Loucy (cell line): ENCODE results near the gene FGF14.

Experiments
- H2AFZ ChIP-seq: fragments of 200-600 bp; sonication (generic); 2 replicates; pipeline ENCODE4 v1.6.0; 2016; ENCODE audit warnings: antibody characterized with exemption, mild to moderate bottlenecking, low read length, moderate library complexity
- H3F3A ChIP-seq: fragments of 200-600 bp; 2 replicates; pipeline ENCODE4 v1.6.0; 2016; ENCODE audit warnings: antibody characterized with exemption, low read depth, mild to moderate bottlenecking
- H3K27me3 ChIP-seq: fragments of 200-600 bp; sonication (generic); 2 replicates; pipeline ENCODE4 v1.6.1; 2014; ENCODE audit warnings: low read length, mild to moderate bottlenecking; ENCODE audit not compliant: insufficient read depth, poor library complexity, severe bottlenecking
- H3K36me3 ChIP-seq: fragments of 200-600 bp; sonication (generic); 2 replicates; pipeline ENCODE4 v1.6.1; 2016; ENCODE audit warnings: low read length; ENCODE audit not compliant: insufficient read depth
- H3K4me1 ChIP-seq: fragments of 200-600 bp; sonication (generic); 2 replicates; pipeline ENCODE4 v1.5.1; 2014; ENCODE audit warnings: low read length, mild to moderate bottlenecking; ENCODE audit not compliant: insufficient read depth, poor library complexity, severe bottlenecking
- H3K4me2 ChIP-seq: fragments of 200-600 bp; sonication (generic); 2 replicates; pipeline ENCODE4 v1.6.0; 2014; ENCODE audit warnings: antibody characterized with exemption, low read length, low read depth, mild to moderate bottlenecking; ENCODE audit not compliant: poor library complexity, severe bottlenecking
- H3K4me3 ChIP-seq: fragments of 200-600 bp; sonication (generic); 2 replicates; pipeline ENCODE4 v1.5.1; 2014; ENCODE audit warnings: low read length, mild to moderate bottlenecking, mixed read lengths; ENCODE audit not compliant: poor library complexity, severe bottlenecking
- H3K79me2 ChIP-seq: fragments of 200-600 bp; sonication (generic); 2 replicates; pipeline ENCODE4 v1.6.1; 2014; ENCODE audit warnings: low read length; ENCODE audit not compliant: insufficient read depth
- H3K9ac ChIP-seq: fragments of 200-600 bp; sonication (generic); 2 replicates; pipeline ENCODE4 v1.6.0; 2014; ENCODE audit warnings: mild to moderate bottlenecking, low read depth, low read length, moderate library complexity; ENCODE audit not compliant: poor library complexity, severe bottlenecking
- H3K9me2 ChIP-seq: fragments of 200-600 bp; sonication (generic); replicated peaks from 2 replicates; pipeline ENCODE4 v1.6.1; 2016; ENCODE audit warnings: low read depth, low read length, mixed read lengths
- H3K9me3 ChIP-seq: fragments of 200-600 bp; sonication (generic); 2 replicates; pipeline ENCODE4 v1.6.1; 2014; ENCODE audit warnings: mild to moderate bottlenecking, antibody characterized with exemption, low read length, low read depth; ENCODE audit not compliant: insufficient read depth
- H4K20me1 ChIP-seq: fragments of 200-600 bp; sonication (generic); 2 replicates; pipeline ENCODE4 v1.6.0; 2014; ENCODE audit warnings: antibody characterized with exemption, low read length, mild to moderate bottlenecking; ENCODE audit not compliant: insufficient read depth, poor library complexity, severe bottlenecking
- EZH2phosphoT487 ChIP-seq: fragments of 200-600 bp; IDR thresholded peaks from 2 replicates; pipeline ENCODE4 v1.6.1; 2018; ENCODE audit warnings: antibody characterized with exemption, mild to moderate bottlenecking, moderate library complexity, borderline replicate concordance
- TF ChIP-seq, protein P1 (sequence below): fragments of 200-600 bp; sonication (generic); conservative IDR thresholded peaks from 2 replicates; pipeline ENCODE4 v1.5.1; 2014; ENCODE audit warnings: mild to moderate bottlenecking, antibody characterized with exemption, low read length

The FGF14 gene

DNA sequence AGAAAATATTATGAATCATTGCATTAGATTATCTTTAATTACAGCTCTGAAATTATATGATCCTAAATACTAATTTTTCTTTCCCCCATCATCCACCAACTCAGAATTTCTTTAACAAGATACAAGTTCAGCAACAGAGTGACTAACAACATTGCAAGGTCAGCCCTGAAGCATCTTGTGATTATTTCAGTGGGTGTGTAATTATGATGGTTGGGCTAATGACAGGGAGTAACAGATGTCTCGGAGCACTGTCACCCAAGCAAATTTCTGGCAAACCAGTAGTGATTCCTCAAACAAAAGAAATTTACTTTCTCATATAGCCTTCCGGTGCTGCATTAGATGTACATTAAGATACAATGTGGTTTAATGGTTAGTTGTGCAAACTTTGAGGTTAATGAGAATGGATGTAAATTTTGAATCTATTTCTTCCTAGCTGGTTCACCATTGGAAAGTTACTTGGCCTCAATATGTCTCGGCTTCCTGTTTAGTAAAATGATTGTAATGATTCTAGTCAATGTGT, 710.4 kb downstream of the FGF14 start:
- H3K4me1 ChIP-seq: no peaks in the 10 kb centered on the region
- H3K4me3 ChIP-seq: no peak overlapping the region
- H4K20me1 ChIP-seq: no peaks in the 10 kb centered on the region
- H3K9me2 ChIP-seq: no peaks in the 10 kb centered on the region
- no peak for TF ChIP-seq EZH2phosphoT487
- TF ChIP-seq, protein P1, sequence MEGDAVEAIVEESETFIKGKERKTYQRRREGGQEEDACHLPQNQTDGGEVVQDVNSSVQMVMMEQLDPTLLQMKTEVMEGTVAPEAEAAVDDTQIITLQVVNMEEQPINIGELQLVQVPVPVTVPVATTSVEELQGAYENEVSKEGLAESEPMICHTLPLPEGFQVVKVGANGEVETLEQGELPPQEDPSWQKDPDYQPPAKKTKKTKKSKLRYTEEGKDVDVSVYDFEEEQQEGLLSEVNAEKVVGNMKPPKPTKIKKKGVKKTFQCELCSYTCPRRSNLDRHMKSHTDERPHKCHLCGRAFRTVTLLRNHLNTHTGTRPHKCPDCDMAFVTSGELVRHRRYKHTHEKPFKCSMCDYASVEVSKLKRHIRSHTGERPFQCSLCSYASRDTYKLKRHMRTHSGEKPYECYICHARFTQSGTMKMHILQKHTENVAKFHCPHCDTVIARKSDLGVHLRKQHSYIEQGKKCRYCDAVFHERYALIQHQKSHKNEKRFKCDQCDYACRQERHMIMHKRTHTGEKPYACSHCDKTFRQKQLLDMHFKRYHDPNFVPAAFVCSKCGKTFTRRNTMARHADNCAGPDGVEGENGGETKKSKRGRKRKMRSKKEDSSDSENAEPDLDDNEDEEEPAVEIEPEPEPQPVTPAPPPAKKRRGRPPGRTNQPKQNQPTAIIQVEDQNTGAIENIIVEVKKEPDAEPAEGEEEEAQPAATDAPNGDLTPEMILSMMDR: no peak
- H3K4me2 ChIP-seq: no peak overlapping the region
- H3K9me3 ChIP-seq: no peaks in the 10 kb centered on the region
- H3F3A ChIP-seq: no peaks in the 10 kb centered on the region
- no peaks in the 10 kb centered on the region for H3K27me3 ChIP-seq
- no peaks in the 10 kb centered on the region for H3K79me2 ChIP-seq
- no peak overlapping the region for H2AFZ ChIP-seq
- no peaks in the 10 kb centered on the region for H3K36me3 ChIP-seq
- H3K9ac ChIP-seq: no peak overlapping the region

DNA sequence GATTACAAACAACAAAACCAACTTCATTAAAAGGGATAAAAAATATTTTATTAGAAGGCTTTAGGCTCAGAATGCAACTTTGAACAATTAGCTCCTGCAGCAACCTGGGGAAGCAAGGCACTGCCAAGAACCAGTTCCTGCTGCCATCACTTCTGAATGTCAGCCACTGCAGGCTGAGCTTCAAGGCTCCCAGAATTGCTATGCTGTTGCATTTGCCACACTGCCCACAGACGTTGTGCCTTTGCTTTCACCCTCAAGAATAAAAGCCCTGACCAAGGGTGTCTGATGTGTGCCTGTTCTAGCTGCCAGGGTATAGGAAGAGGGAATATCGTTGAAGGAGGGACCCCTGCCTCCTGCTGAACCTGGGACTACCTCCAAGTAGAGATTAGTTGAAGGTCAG, 711.0 kb downstream of the FGF14 start:
- no peak overlapping the region for H2AFZ ChIP-seq
- no peaks in the 10 kb centered on the region for H3K79me2 ChIP-seq
- no peaks in the 10 kb centered on the region for H3K9me3 ChIP-seq
- no peak overlapping the region for H3K4me3 ChIP-seq
- H3K27me3 ChIP-seq: no peaks in the 10 kb centered on the region
- H3K9me2 ChIP-seq: no peaks in the 10 kb centered on the region
- H3K4me2 ChIP-seq: no peak overlapping the region
- no peaks in the 10 kb centered on the region for H3K36me3 ChIP-seq
- H3F3A ChIP-seq: no peaks in the 10 kb centered on the region
- no peaks in the 10 kb centered on the region for H4K20me1 ChIP-seq
- H3K9ac ChIP-seq: no peak overlapping the region
- H3K4me1 ChIP-seq: no peaks in the 10 kb centered on the region
- TF ChIP-seq, protein P1: no peak
- no peak for TF ChIP-seq EZH2phosphoT487

DNA sequence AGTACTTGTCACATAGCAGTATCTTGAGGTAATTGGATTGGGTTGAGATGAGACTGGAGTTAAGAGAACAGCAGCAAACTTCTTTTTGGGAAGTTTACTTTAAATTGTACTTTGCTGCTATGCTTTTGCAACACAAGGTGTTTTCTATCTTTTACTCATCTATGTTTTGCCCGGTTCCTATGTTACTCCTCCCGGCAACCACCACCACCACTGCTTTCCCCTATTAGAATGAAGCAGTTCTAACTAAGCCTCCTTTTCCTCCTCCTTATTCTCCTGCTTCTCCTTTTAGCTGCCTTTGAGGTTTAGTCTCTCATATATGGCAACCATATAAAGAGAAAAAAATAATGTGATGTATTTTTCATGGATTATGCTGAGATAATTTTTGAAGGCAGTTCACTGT, 715.8 kb downstream of the FGF14 start:
- H3K4me2 ChIP-seq: no peak overlapping the region
- H3K9ac ChIP-seq: no peak overlapping the region
- H2AFZ ChIP-seq: no peak overlapping the region
- H3K27me3 ChIP-seq: no peaks in the 10 kb centered on the region
- no peaks in the 10 kb centered on the region for H4K20me1 ChIP-seq
- no peaks in the 10 kb centered on the region for H3F3A ChIP-seq
- H3K36me3 ChIP-seq: no peaks in the 10 kb centered on the region
- no peak overlapping the region for H3K4me3 ChIP-seq
- TF ChIP-seq, protein P1: no peak
- TF ChIP-seq EZH2phosphoT487: no peak
- H3K9me2 ChIP-seq: no peaks in the 10 kb centered on the region
- H3K79me2 ChIP-seq: no peaks in the 10 kb centered on the region
- no peaks in the 10 kb centered on the region for H3K4me1 ChIP-seq
- H3K9me3 ChIP-seq: no peaks in the 10 kb centered on the region
